ENCODE results near the gene BRD4. TPM values are rescaled to one million over a fixed set of nuclear protein-coding genes. Genes with fewer than 3 reads are reported as not detected.

BRD4 gene
- total RNA-seq, 4 donors from 2014 or later: 64.8 to 83.2 (median 73.9) TPM

GRCh38 chr19:15280048-15280725 lies 52.2 kb downstream of the BRD4 start:
- Histone ChIP-seq H3K27me3 (no peaks in the 10 kb centered on the region), H3K4me3 (no peak overlapping the region), H3K27ac (peak overlapping the region; percentile 88 to 93 (median 90)), H3K9me3 (no peaks in the 10 kb centered on the region), H3K4me1 (peaks cover 96 to 99% of the 10 kb centered on the region in 2 donors), H3K36me3 (no peaks in the 10 kb centered on the region)
- in situ Hi-C loops (cut with MboI; ENCODE audit: low sequenced_read_pairs in 4 of 4) (loop anchor here in 1 of 4 donors (5.0 kb wide), 1 partner anchor 37 kb away; no protein-coding TSS in a partner anchor), intact Hi-C loops (cut with DNase I; ENCODE audit: low total_unique reads) (loop anchor here (2.0 kb wide), 3 partner anchors 29 to 139 kb away; partner anchors contain the start of gene AKAP8L)
- DNase-seq (peak; percentile 94 to 95), ATAC-seq (peak; percentile 58 to 59)
- TF ChIP-seq POLR2A (IDR thresholded peaks at IDR 0.05) (peak in 1 of 2 donors; percentile 35), CTCF (IDR thresholded peaks at IDR 0.05 in 4 of 5, conservative IDR thresholded peaks at IDR 0.05 in 1 of 5) (no peak)

GRCh38 chr19:15279326-15279904 lies 52.9 kb downstream of the BRD4 start:
- DNase-seq (no peak), ATAC-seq (no peak)
- H3K4me3 ChIP-seq: no peak overlapping the region
- no peaks in the 10 kb centered on the region for H3K9me3 ChIP-seq
- intact Hi-C loops (cut with DNase I; ENCODE audit: low total_unique reads): no loop called here
- peak overlapping the region; percentile 88 to 93 (median 90) for H3K27ac ChIP-seq
- H3K36me3 ChIP-seq: no peaks in the 10 kb centered on the region
- in situ Hi-C loops (cut with MboI; ENCODE audit: low sequenced_read_pairs in 4 of 4): loop anchor here in 1 of 4 donors (10.0 kb wide), 1 partner anchor 45 kb away; no protein-coding TSS in a partner anchor
- TF ChIP-seq CTCF (IDR thresholded peaks at IDR 0.05 in 4 of 5, conservative IDR thresholded peaks at IDR 0.05 in 1 of 5) (no peak), POLR2A (IDR thresholded peaks at IDR 0.05) (no peak)
- no peaks in the 10 kb centered on the region for H3K27me3 ChIP-seq
- H3K4me1 ChIP-seq: peaks cover 96 to 99% of the 10 kb centered on the region in 2 donors

DNA sequence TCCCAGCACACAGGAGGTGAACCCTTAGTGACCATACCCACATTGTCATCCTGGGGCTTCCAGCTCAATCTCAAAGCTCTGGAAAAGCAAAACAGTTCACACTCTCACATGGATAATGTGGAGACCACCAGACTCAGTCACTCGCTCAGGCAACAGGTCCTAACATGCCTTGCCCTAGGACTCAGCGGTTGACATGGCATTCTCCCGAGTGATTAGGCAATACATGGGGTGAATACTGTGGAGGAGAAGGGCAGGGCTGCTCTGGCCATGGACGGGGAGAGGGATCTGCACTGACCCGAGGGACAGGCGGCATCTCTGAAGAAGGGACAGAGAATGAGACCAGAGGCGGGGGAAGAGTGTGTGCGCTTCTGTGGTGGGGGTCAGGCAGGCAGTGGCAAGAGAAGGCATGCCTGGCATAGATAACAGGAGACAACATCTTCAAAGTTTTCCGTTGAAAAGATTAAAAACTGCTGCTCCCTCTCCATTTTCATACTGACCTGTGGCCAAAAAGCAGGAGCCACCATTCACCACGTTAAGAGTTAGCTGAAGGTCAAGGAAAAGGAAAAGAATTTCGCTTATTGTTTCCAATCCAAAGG lies 55.6 kb downstream of the BRD4 start:
- TF ChIP-seq POLR2A (IDR thresholded peaks at IDR 0.05): no peak
- H3K4me1 ChIP-seq: peaks cover 90 to 95% of the 10 kb centered on the region in 2 donors
- intact Hi-C loops (cut with DNase I; ENCODE audit: low total_unique reads): no loop called here
- H3K9me3 ChIP-seq: no peaks in the 10 kb centered on the region
- DNase-seq (peak in 1 of 2 donors; percentile 69), ATAC-seq (peak in 1 of 2 donors; percentile 29)
- in situ Hi-C loops (cut with MboI; ENCODE audit: low sequenced_read_pairs in 4 of 4): loop anchor here in 1 of 4 donors (10.0 kb wide), 1 partner anchor 48 kb away; no protein-coding TSS in a partner anchor
- H3K36me3 ChIP-seq: peaks cover 0 to 11% of the 10 kb centered on the region in 2 donors
- no peaks in the 10 kb centered on the region for H3K27me3 ChIP-seq
- no peak overlapping the region for H3K4me3 ChIP-seq
- H3K27ac ChIP-seq: peak overlapping the region; percentile 88 to 93 (median 90)

GRCh38 chr19:15274477-15274876 lies 57.9 kb downstream of the BRD4 start:
- H3K4me1 ChIP-seq: peaks cover 79 to 81% of the 10 kb centered on the region in 2 donors
- H3K36me3 ChIP-seq: peaks cover 0 to 28% of the 10 kb centered on the region in 2 donors
- H3K9me3 ChIP-seq: no peaks in the 10 kb centered on the region
- H3K4me3 ChIP-seq: no peak overlapping the region
- TF ChIP-seq POLR2A (IDR thresholded peaks at IDR 0.05) (no peak), CTCF (IDR thresholded peaks at IDR 0.05 in 4 of 5, conservative IDR thresholded peaks at IDR 0.05 in 1 of 5) (no peak)
- H3K27ac ChIP-seq: peak overlapping the region; percentile 62 to 93 (median 88)
- intact Hi-C loops (cut with DNase I; ENCODE audit: low total_unique reads): no loop called here
- DNase-seq (peak in 1 of 2 donors; percentile 42), ATAC-seq (peak; percentile 16 to 28)
- in situ Hi-C loops (cut with MboI; ENCODE audit: low sequenced_read_pairs in 4 of 4): loop anchor here in 3 of 4 donors (10.0 to 25.0 kb wide), 3 partner anchors 50 to 163 kb away; partner anchors contain the start of gene WIZ (in 2 of the 3)
- no peaks in the 10 kb centered on the region for H3K27me3 ChIP-seq

Measured in gastrocnemius medialis (tissue), 4 donors.